Lower leg skin (tissue), 4 donors: Measurements from ENCODE around the gene SMIM9. TPM values are rescaled to one million over a fixed set of nuclear protein-coding genes. Genes with fewer than 3 reads are reported as not detected.

Source experiments
- DNase-seq, 2 donors: peaks; one replicate each; pipeline ENCODE4 v3.0.0-alpha.2; 2019; ENCODE audit warnings: low spot score in 2 of 2
- H3K4me3 ChIP-seq: fragments of 200-600 bp; sonication (generic); 2 replicates; pipeline ENCODE4 v1.5.1; 2017; ENCODE audit warnings: mild to moderate bottlenecking, low read depth; ENCODE audit not compliant: poor library complexity, severe bottlenecking
- CTCF ChIP-seq, 3 donors: fragments of 450-650 bp; IDR thresholded peaks; one replicate each; pipeline ENCODE4 v1.5.1; 2016; ENCODE audit warnings: antibody characterized with exemption in 3 of 3, mild to moderate bottlenecking in 3 of 3, moderate library complexity in 2 of 3
- POLR2A ChIP-seq, 2 donors: fragments of 450-650 bp; IDR thresholded peaks; one replicate each; pipeline ENCODE4 v1.6.1; 2016 to 2017; ENCODE audit warnings: antibody characterized with exemption in 2 of 2, mild to moderate bottlenecking in 1 of 2, moderate library complexity in 1 of 2
- WGBS, 2 donors: methylation state at CpG; one replicate each; pipeline ENCODE4 v1.1.5; 2018; 5-methylcytosine and 5-hydroxymethylcytosine counted together
- intact Hi-C: fragments of 100-400 bp; cut with DNase I; formaldehyde crosslinking; loops from one replicate; pipeline ENCODE4 v1.15.0; 2023; ENCODE audit warnings: low total_unique reads
- total RNA-seq, 4 donors: library from RNA; depleted of rRNA; stranded (reverse); fragments of >200 nt; gene quantifications; one replicate each; pipeline ENCODE4 v1.1.0, GENCODE V29; 2016

The SMIM9 gene
- total RNA-seq, 4 donors from 2014 or later, result not detected

- intact Hi-C loops, result no loop called here
- DNase-seq, result no peak
- H3K4me3 ChIP-seq, result no peak overlapping the region
- WGBS, 2 donors, result 74 to 76% methylated on average over 1 of the region's 1 CpG
- TF ChIP-seq POLR2A (IDR thresholded peaks at IDR 0.05), result no peak
- no peak for TF ChIP-seq CTCF (IDR thresholded peaks at IDR 0.05)
Measured at GRCh38 chrX:154836163-154836562, 1.7 kb upstream of the SMIM9 start.

GRCh38 chrX:154833746-154834274, 652 bp downstream of the SMIM9 start:
- TF ChIP-seq CTCF (IDR thresholded peaks at IDR 0.05) (no peak), POLR2A (IDR thresholded peaks at IDR 0.05) (no peak)
- intact Hi-C loops, result no loop called here
- no peak for DNase-seq
- 78 to 86% methylated on average over 3 of the region's 3 CpGs for WGBS, 2 donors
- no peak overlapping the region for H3K4me3 ChIP-seq

GRCh38 chrX:154829926-154830442, 4.5 kb downstream of the SMIM9 start:
- 6 to 44% methylated on average over 1 of the region's 1 CpG for WGBS, 2 donors
- no peak for DNase-seq
- intact Hi-C loops, result no loop called here
- no peak for TF ChIP-seq CTCF (IDR thresholded peaks at IDR 0.05)
- TF ChIP-seq POLR2A (IDR thresholded peaks at IDR 0.05), result no peak
- H3K4me3 ChIP-seq, result no peak overlapping the region

GRCh38 chrX:154829134-154829533, 5.3 kb downstream of the SMIM9 start:
- DNase-seq, result no peak
- no peak overlapping the region for H3K4me3 ChIP-seq
- intact Hi-C loops, result no loop called here
- no peak for TF ChIP-seq CTCF (IDR thresholded peaks at IDR 0.05)
- no peak for TF ChIP-seq POLR2A (IDR thresholded peaks at IDR 0.05)

- DNase-seq, result no peak
- H3K4me3 ChIP-seq, result no peak overlapping the region
- TF ChIP-seq POLR2A (IDR thresholded peaks at IDR 0.05), result no peak
- TF ChIP-seq CTCF (IDR thresholded peaks at IDR 0.05), result no peak
- 81 to 84% methylated on average over 2 of the region's 2 CpGs for WGBS, 2 donors
- intact Hi-C loops, result no loop called here
Measured at GRCh38 chrX:154828016-154828408, 6.5 kb downstream of the SMIM9 start.
